ENCODE measurements around the gene GALNT16.
"Not testable (repeated sequence)": the region's sequence is repeated elsewhere in the genome, so short reads cannot be mapped to it uniquely, and the experiment has no call there.

Gene GALNT16

GRCh38 chr14:69259527-69260189 is at the start of gene GALNT16:
Gene GALNT16, plus strand, starts transcription at chr14:69260158. Its CDS starts 133 bp downstream, at chr14:69260291.
- Mint-ChIP-seq H3K4me1 (peaks cover 8% of the 10 kb centered on the region), H3K9me3 (no peaks in the 10 kb centered on the region), H3K27me3 (peaks cover 69% of the 10 kb centered on the region), H3K27ac (no peak within 1 kb of the TSS), H3K4me3 (peak within 1 kb of the TSS; percentile 85 to 96)
- ATAC-seq (no peak), DNase-seq (no peak)

- Mint-ChIP-seq H3K4me3 (no peak overlapping the region), H3K27me3 (no peaks in the 10 kb centered on the region), H3K9me3 (no peaks in the 10 kb centered on the region), H3K4me1 (no peaks in the 10 kb centered on the region), H3K27ac (no peak overlapping the region)
- DNase-seq = no peak
- no peak for ATAC-seq
These were observed 45.6 kb upstream of the GALNT16 start for GRCh38 chr14:69214393-69214792.

- H3K27ac Mint-ChIP-seq, DNase-seq, H3K9me3 Mint-ChIP-seq, H3K27me3 Mint-ChIP-seq, H3K4me3 Mint-ChIP-seq, ATAC-seq, H3K4me1 Mint-ChIP-seq: not testable (repeated sequence)
These were observed 42.3 kb upstream of the GALNT16 start for GRCh38 chr14:69217663-69218062.

- DNase-seq (no peak), ATAC-seq (no peak)
- H3K27me3 Mint-ChIP-seq = no peaks in the 10 kb centered on the region
- no peak overlapping the region for H3K27ac Mint-ChIP-seq
- no peak overlapping the region for H3K4me3 Mint-ChIP-seq
- H3K9me3 Mint-ChIP-seq = no peaks in the 10 kb centered on the region
- H3K4me1 Mint-ChIP-seq = no peaks in the 10 kb centered on the region
These were observed 35.0 kb upstream of the GALNT16 start for GRCh38 chr14:69224946-69225345.

- Mint-ChIP-seq H3K4me3 (no peak overlapping the region), H3K27ac (no peak overlapping the region), H3K9me3 (no peaks in the 10 kb centered on the region), H3K4me1 (no peaks in the 10 kb centered on the region), H3K27me3 (no peaks in the 10 kb centered on the region)
- no peak for DNase-seq
- ATAC-seq = no peak
These were observed 33.8 kb upstream of the GALNT16 start for GRCh38 chr14:69226178-69226577.

- no peaks in the 10 kb centered on the region for H3K9me3 Mint-ChIP-seq
- H3K4me1 Mint-ChIP-seq = no peaks in the 10 kb centered on the region
- no peak overlapping the region for H3K27ac Mint-ChIP-seq
- H3K4me3 Mint-ChIP-seq = no peak overlapping the region
- DNase-seq = no peak
- H3K27me3 Mint-ChIP-seq = no peaks in the 10 kb centered on the region
- no peak for ATAC-seq
These were observed 33.2 kb upstream of the GALNT16 start for GRCh38 chr14:69226736-69227135.

GRCh38 chr14:69231486-69231885 is 28.5 kb upstream of the GALNT16 start:
- ATAC-seq = no peak
- H3K9me3 Mint-ChIP-seq = no peaks in the 10 kb centered on the region
- no peaks in the 10 kb centered on the region for H3K27me3 Mint-ChIP-seq
- DNase-seq = no peak
- H3K27ac Mint-ChIP-seq = no peak overlapping the region
- peaks cover 9% of the 10 kb centered on the region for H3K4me1 Mint-ChIP-seq
- no peak overlapping the region for H3K4me3 Mint-ChIP-seq

- no peak overlapping the region for H3K4me3 Mint-ChIP-seq
- ATAC-seq (no peak), DNase-seq (no peak)
- no peaks in the 10 kb centered on the region for H3K9me3 Mint-ChIP-seq
- no peak overlapping the region for H3K27ac Mint-ChIP-seq
- H3K27me3 Mint-ChIP-seq = no peaks in the 10 kb centered on the region
- peaks cover 9% of the 10 kb centered on the region for H3K4me1 Mint-ChIP-seq
These were observed 27.6 kb upstream of the GALNT16 start for GRCh38 chr14:69232388-69232787.

GRCh38 chr14:69234106-69234505 is 25.9 kb upstream of the GALNT16 start:
- H3K4me3 Mint-ChIP-seq = no peak overlapping the region
- ATAC-seq (no peak), DNase-seq (no peak)
- no peak overlapping the region for H3K27ac Mint-ChIP-seq
- H3K27me3 Mint-ChIP-seq = no peaks in the 10 kb centered on the region
- peaks cover 9% of the 10 kb centered on the region for H3K4me1 Mint-ChIP-seq
- H3K9me3 Mint-ChIP-seq = no peaks in the 10 kb centered on the region

GRCh38 chr14:69235708-69236107 is 24.2 kb upstream of the GALNT16 start:
- Mint-ChIP-seq H3K4me3 (no peak overlapping the region), H3K4me1 (peaks cover 9% of the 10 kb centered on the region), H3K27ac (peak overlapping the region in 1 of 2 donors; percentile 78), H3K27me3 (no peaks in the 10 kb centered on the region), H3K9me3 (no peaks in the 10 kb centered on the region)
- ATAC-seq (no peak), DNase-seq (no peak)

- Mint-ChIP-seq H3K9me3 (no peaks in the 10 kb centered on the region), H3K4me1 (peaks cover 8% of the 10 kb centered on the region), H3K4me3 (no peak overlapping the region), H3K27me3 (no peaks in the 10 kb centered on the region), H3K27ac (peak overlapping the region; percentile 3 to 74)
- DNase-seq (no peak), ATAC-seq (no peak)
These were observed 22.8 kb upstream of the GALNT16 start for GRCh38 chr14:69237142-69237541.

GRCh38 chr14:69237584-69237983 is 22.4 kb upstream of the GALNT16 start:
- Mint-ChIP-seq H3K4me3 (no peak overlapping the region), H3K9me3 (no peaks in the 10 kb centered on the region), H3K27ac (no peak overlapping the region), H3K27me3 (no peaks in the 10 kb centered on the region), H3K4me1 (peaks cover 3% of the 10 kb centered on the region)
- DNase-seq (no peak), ATAC-seq (no peak)

GRCh38 chr14:69238883-69239282 is 21.1 kb upstream of the GALNT16 start:
- peak overlapping the region in 1 of 2 donors; percentile 29 for H3K27ac Mint-ChIP-seq
- no peaks in the 10 kb centered on the region for H3K27me3 Mint-ChIP-seq
- DNase-seq = no peak
- no peaks in the 10 kb centered on the region for H3K9me3 Mint-ChIP-seq
- H3K4me1 Mint-ChIP-seq = no peaks in the 10 kb centered on the region
- ATAC-seq = no peak
- H3K4me3 Mint-ChIP-seq = no peak overlapping the region

- DNase-seq = no peak
- Mint-ChIP-seq H3K27ac (no peak overlapping the region), H3K27me3 (no peaks in the 10 kb centered on the region), H3K4me1 (no peaks in the 10 kb centered on the region), H3K4me3 (no peak overlapping the region), H3K9me3 (no peaks in the 10 kb centered on the region)
- ATAC-seq = no peak
These were observed 19.3 kb upstream of the GALNT16 start for GRCh38 chr14:69240527-69241173.

- no peak for ATAC-seq
- no peak overlapping the region for H3K4me3 Mint-ChIP-seq
These were observed 18.4 kb upstream of the GALNT16 start for GRCh38 chr14:69241577-69241976.

GRCh38 chr14:69242311-69243224 is 17.4 kb upstream of the GALNT16 start:
- no peaks in the 10 kb centered on the region for H3K27me3 Mint-ChIP-seq
- no peak overlapping the region for H3K27ac Mint-ChIP-seq
- H3K4me3 Mint-ChIP-seq = no peak overlapping the region
- H3K9me3 Mint-ChIP-seq = no peaks in the 10 kb centered on the region
- peak; percentile 60 for ATAC-seq
- no peaks in the 10 kb centered on the region for H3K4me1 Mint-ChIP-seq
- peak; percentile 38 for DNase-seq

More at GRCh38 chr14:69241577-69241976, 18.4 kb upstream of the GALNT16 start:
- Mint-ChIP-seq H3K4me1 (no peaks in the 10 kb centered on the region), H3K27ac (no peak overlapping the region), H3K9me3 (no peaks in the 10 kb centered on the region), H3K27me3 (no peaks in the 10 kb centered on the region)
- no peak for DNase-seq
